CD4-positive, CD25-positive, alpha-beta regulatory T cell (primary cell): ENCODE results near the gene SLC25A40. TPM values are rescaled to one million over a fixed set of nuclear protein-coding genes. Genes with fewer than 3 reads are reported as not detected.
"Not testable (repeated sequence)": the region's sequence is repeated elsewhere in the genome, so short reads cannot be mapped to it uniquely, and the experiment has no call there.

ENCODE experiments used
- ATAC-seq, 2 donors: fragments of 150-1000 bp; cut with Tn5 transposase; one replicate each; pipeline ENCODE4 v1.10.0; 2021; ENCODE audit warnings: low read depth in 2 of 2, moderate number of reproducible peaks in 2 of 2, moderate library complexity in 1 of 2
- DNase-seq, 3 donors: peaks; one replicate each; pipeline versions ENCODE4 v3.0.0 to v3.0.0-alpha.2; 2012 to 2022; ENCODE audit warnings: mixed read lengths in 1 of 3
- H3K27ac ChIP-seq: one replicate; pipeline ENCODE4 v1.7.0; 2013; ENCODE audit warnings: mild to moderate bottlenecking, low read length; ENCODE audit not compliant: insufficient read depth, poor library complexity, severe bottlenecking
- H3K27me3 ChIP-seq: one replicate; pipeline ENCODE4 v1.7.0; 2013; ENCODE audit warnings: low read length; ENCODE audit not compliant: control insufficient read depth, insufficient read depth
- H3K36me3 ChIP-seq: one replicate; pipeline ENCODE4 v1.7.0; 2013; ENCODE audit warnings: mild to moderate bottlenecking, low read length, moderate library complexity; ENCODE audit not compliant: control insufficient read depth, insufficient read depth
- H3K4me1 ChIP-seq: 2 replicates; pipeline ENCODE4 v1.7.0; 2013; ENCODE audit warnings: mild to moderate bottlenecking, low read length; ENCODE audit not compliant: insufficient read depth, control insufficient read depth, poor library complexity, severe bottlenecking
- H3K4me3 ChIP-seq: one replicate; pipeline ENCODE4 v1.7.0; 2013; ENCODE audit warnings: low read depth, mild to moderate bottlenecking, low read length, moderate library complexity
- H3K9me3 ChIP-seq, 2 experiments: 1 replicate in 1 of 2; 2 replicates in 1 of 2; pipeline ENCODE4 v1.7.0; 2013; ENCODE audit warnings: low read length in 2 of 2, mild to moderate bottlenecking in 1 of 2, moderate library complexity in 1 of 2; ENCODE audit not compliant: control insufficient read depth in 2 of 2
- H3K27ac Mint-ChIP-seq, 3 donors: one replicate each; pipeline ENCODE4 v1.8.0; 2020 to 2022; ENCODE audit warnings: mild to moderate bottlenecking in 3 of 3, mixed read lengths in 3 of 3, moderate library complexity in 2 of 3
- H3K27me3 Mint-ChIP-seq: one replicate; pipeline ENCODE4 v1.8.0; 2022; ENCODE audit warnings: mild to moderate bottlenecking, mixed read lengths
- H3K36me3 Mint-ChIP-seq: one replicate; pipeline ENCODE4 v1.8.0; 2020; ENCODE audit warnings: mixed read lengths
- H3K4me1 Mint-ChIP-seq, 4 donors: one replicate each; pipeline ENCODE4 v1.8.0; 2020 to 2022; ENCODE audit warnings: mixed read lengths in 4 of 4, mild to moderate bottlenecking in 1 of 4
- H3K4me3 Mint-ChIP-seq, 4 donors: one replicate each; pipeline ENCODE4 v1.8.0; 2020 to 2022; ENCODE audit warnings: mild to moderate bottlenecking in 4 of 4, mixed read lengths in 4 of 4, moderate library complexity in 3 of 4
- H3K9me3 Mint-ChIP-seq, 7 donors: one replicate each; pipeline ENCODE4 v1.8.0; 2020 to 2022; ENCODE audit warnings: mixed read lengths in 7 of 7, mild to moderate bottlenecking in 3 of 7, moderate library complexity in 2 of 7
- polyA plus RNA-seq, 4 donors: library from polyadenylated mRNA; unstranded; fragments of 300-500 nt; fragmentation: Illumina TruSeq; gene quantifications; one replicate each; pipeline ENCODE4 v1.2.3, GENCODE V29; 2021
- total RNA-seq: library from RNA; stranded (reverse); gene quantifications from one replicate; pipeline ENCODE4 v1.2.3, GENCODE V29; 2022

Gene SLC25A40
- total and polyA plus RNA-seq, 5 donors from 2014 or later: 13.4 to 24.2 (median 17.7) TPM

GRCh38 chr7:87833130-87833529, 43.0 kb downstream of the SLC25A40 start:
- Histone ChIP-seq H3K4me3 (no peak overlapping the region), H3K27me3 (no peaks in the 10 kb centered on the region), H3K9me3 (peaks cover 3 to 5% of the 10 kb centered on the region in 2 experiments), H3K4me1 (no peaks in the 10 kb centered on the region), H3K36me3 (peaks cover 8% of the 10 kb centered on the region), H3K27ac (no peak overlapping the region)
- Mint-ChIP-seq H3K4me3 (no peak overlapping the region), H3K27me3 (no peaks in the 10 kb centered on the region), H3K9me3 (peaks cover 0 to 5% (median 0%) of the 10 kb centered on the region in 7 donors), H3K36me3 (peaks cover 17% of the 10 kb centered on the region), H3K4me1 (peaks cover 0 to 4% (median 0%) of the 10 kb centered on the region in 4 donors), H3K27ac (no peak overlapping the region)
- no peak for DNase-seq
- no peak for ATAC-seq

- H3K36me3 Mint-ChIP-seq: peaks cover 17% of the 10 kb centered on the region
Observed at GRCh38 chr7:87831097-87831496, 45.1 kb downstream of the SLC25A40 start.

DNA sequence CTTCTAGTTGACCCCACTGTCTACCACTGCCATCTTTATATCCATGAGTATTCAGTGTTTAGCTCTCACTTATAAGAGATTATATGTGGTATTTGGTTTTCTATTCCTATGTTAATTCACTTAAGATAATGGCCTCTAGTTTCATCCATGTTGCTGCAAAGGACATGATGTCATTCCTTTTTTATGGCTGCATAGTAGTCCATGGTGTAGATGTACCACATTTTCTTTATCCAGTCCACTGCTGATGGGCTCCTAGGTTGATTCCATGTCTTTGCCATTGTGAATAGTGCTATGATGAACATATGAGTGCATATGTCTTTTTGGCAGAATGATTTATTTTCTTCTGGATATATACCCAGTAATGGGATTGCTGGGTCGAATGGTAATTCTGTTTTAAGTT, 47.8 kb downstream of the SLC25A40 start:
- H3K36me3 ChIP-seq, H3K27me3 ChIP-seq, H3K27me3 Mint-ChIP-seq, H3K27ac ChIP-seq, ATAC-seq, H3K4me3 Mint-ChIP-seq, H3K27ac Mint-ChIP-seq, H3K4me1 ChIP-seq, H3K4me1 Mint-ChIP-seq, H3K4me3 ChIP-seq, DNase-seq: not testable (repeated sequence)
- Mint-ChIP-seq H3K9me3 (peaks cover 3 to 30% (median 16%) of the 10 kb centered on the region in 7 donors), H3K36me3 (peaks cover 12% of the 10 kb centered on the region)
- H3K9me3 ChIP-seq: peaks cover 10 to 16% of the 10 kb centered on the region in 2 experiments

More at GRCh38 chr7:87831097-87831496, 45.1 kb downstream of the SLC25A40 start:
- H3K9me3 ChIP-seq: peaks cover 4 to 5% of the 10 kb centered on the region in 2 experiments
- H3K4me1 ChIP-seq: no peaks in the 10 kb centered on the region
- no peak overlapping the region for H3K27ac ChIP-seq
- Mint-ChIP-seq H3K27me3 (no peaks in the 10 kb centered on the region), H3K4me3 (no peak overlapping the region), H3K4me1 (peaks cover 0 to 4% (median 0%) of the 10 kb centered on the region in 4 donors), H3K27ac (peak overlapping the region in 1 of 3 donors; percentile 5), H3K9me3 (peaks cover 0 to 11% (median 7%) of the 10 kb centered on the region in 7 donors)
- H3K27me3 ChIP-seq: no peaks in the 10 kb centered on the region
- DNase-seq (no peak), ATAC-seq (no peak)
- peaks cover 8% of the 10 kb centered on the region for H3K36me3 ChIP-seq
- no peak overlapping the region for H3K4me3 ChIP-seq

DNA sequence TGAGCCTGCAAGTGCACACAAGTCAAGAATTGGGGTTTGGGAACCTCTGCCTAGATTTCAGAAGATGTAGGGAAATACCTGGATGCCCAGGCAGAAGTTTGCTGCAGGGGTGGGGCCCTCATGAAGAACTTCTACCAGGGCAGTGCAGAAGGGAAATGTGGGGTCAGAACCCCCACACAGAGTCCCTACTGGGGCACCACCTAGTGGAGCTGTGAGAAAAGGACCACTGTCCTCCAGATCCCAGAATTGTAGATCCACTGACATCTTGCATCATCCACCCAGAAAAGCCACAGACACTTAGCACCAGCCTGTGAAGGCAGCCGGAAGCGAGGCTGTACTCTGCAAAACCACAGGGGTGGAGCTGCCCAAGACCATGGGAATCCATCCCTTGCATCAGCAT, 50.8 kb downstream of the SLC25A40 start:
- not testable (repeated sequence) for H3K4me1 ChIP-seq, H3K27me3 ChIP-seq, DNase-seq, H3K4me1 Mint-ChIP-seq, H3K4me3 ChIP-seq, H3K27ac ChIP-seq, ATAC-seq, H3K36me3 ChIP-seq, H3K36me3 Mint-ChIP-seq, H3K4me3 Mint-ChIP-seq, H3K27ac Mint-ChIP-seq, H3K27me3 Mint-ChIP-seq
- peaks cover 3 to 34% (median 16%) of the 10 kb centered on the region in 7 donors for H3K9me3 Mint-ChIP-seq
- peaks cover 10 to 16% of the 10 kb centered on the region in 2 experiments for H3K9me3 ChIP-seq

DNA sequence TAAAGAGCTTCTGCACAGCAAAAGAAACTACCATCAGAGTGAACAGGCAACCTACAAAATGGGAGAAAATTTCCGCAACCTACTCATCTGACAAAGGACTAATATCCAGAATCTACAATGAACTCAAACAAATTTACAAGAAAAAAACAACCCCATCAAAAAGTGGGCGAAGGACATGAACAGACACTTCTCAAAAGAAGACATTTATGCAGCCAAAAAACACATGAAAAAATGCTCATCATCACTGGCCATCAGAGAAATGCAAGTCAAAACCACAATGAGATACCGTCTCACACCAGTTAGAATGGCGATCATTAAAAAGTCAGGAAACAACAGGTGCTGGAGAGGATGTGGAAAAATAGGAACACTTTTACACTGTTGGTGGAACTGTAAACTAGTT, 54.1 kb downstream of the SLC25A40 start:
- not testable (repeated sequence) for H3K27ac ChIP-seq, H3K36me3 Mint-ChIP-seq, H3K36me3 ChIP-seq, ATAC-seq, H3K27me3 ChIP-seq, H3K4me3 Mint-ChIP-seq, H3K4me3 ChIP-seq, H3K27me3 Mint-ChIP-seq, DNase-seq, H3K4me1 Mint-ChIP-seq, H3K27ac Mint-ChIP-seq, H3K4me1 ChIP-seq
- H3K9me3 Mint-ChIP-seq: peaks cover 3 to 29% (median 11%) of the 10 kb centered on the region in 7 donors
- peaks cover 6 to 11% of the 10 kb centered on the region in 2 experiments for H3K9me3 ChIP-seq

- no peak for DNase-seq
- no peaks in the 10 kb centered on the region for H3K36me3 Mint-ChIP-seq
- peaks cover 0 to 3% (median 1%) of the 10 kb centered on the region in 4 donors for H3K4me1 Mint-ChIP-seq
- Histone ChIP-seq H3K27ac (no peak overlapping the region), H3K9me3 (no peaks in the 10 kb centered on the region), H3K4me1 (no peaks in the 10 kb centered on the region), H3K36me3 (no peaks in the 10 kb centered on the region), H3K4me3 (no peak overlapping the region), H3K27me3 (no peaks in the 10 kb centered on the region)
- no peak for ATAC-seq
- H3K4me3 Mint-ChIP-seq: no peak overlapping the region
- no peak overlapping the region for H3K27ac Mint-ChIP-seq
- H3K9me3 Mint-ChIP-seq: peaks cover 0 to 4% (median 1%) of the 10 kb centered on the region in 7 donors
- peaks cover 19% of the 10 kb centered on the region for H3K27me3 Mint-ChIP-seq
Observed at GRCh38 chr7:87818336-87818735, 57.8 kb downstream of the SLC25A40 start.

DNA sequence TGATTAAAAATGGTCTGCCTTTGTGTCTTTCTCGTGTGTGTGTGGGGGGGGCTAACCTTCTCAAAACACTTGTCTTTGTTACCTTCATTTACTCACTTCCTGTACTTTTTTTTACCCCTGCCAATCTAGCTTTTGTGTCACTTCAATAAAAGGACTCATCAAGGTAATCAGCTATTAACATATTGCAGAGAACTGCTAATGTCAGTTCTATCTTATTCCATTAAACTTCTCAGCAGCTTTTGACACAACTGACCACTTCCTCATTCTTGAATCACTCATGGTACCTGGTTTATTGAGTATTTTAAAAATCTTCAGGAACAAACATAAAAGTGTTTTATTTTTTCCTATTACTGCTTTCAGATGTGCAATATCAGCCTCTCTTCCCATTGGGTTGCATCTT, 59.8 kb downstream of the SLC25A40 start:
- H3K4me1 Mint-ChIP-seq: peaks cover 0 to 3% (median 1%) of the 10 kb centered on the region in 4 donors
- H3K27me3 Mint-ChIP-seq: peaks cover 19% of the 10 kb centered on the region
- Histone ChIP-seq H3K27ac (no peak overlapping the region), H3K9me3 (no peaks in the 10 kb centered on the region), H3K4me3 (no peak overlapping the region), H3K4me1 (no peaks in the 10 kb centered on the region), H3K36me3 (no peaks in the 10 kb centered on the region), H3K27me3 (peaks cover 2% of the 10 kb centered on the region)
- ATAC-seq: no peak
- H3K27ac Mint-ChIP-seq: no peak overlapping the region
- H3K4me3 Mint-ChIP-seq: no peak overlapping the region
- no peak for DNase-seq
- no peaks in the 10 kb centered on the region for H3K36me3 Mint-ChIP-seq
- H3K9me3 Mint-ChIP-seq: peaks cover 0 to 4% (median 0%) of the 10 kb centered on the region in 7 donors

- no peak overlapping the region for H3K4me3 ChIP-seq
- ATAC-seq (no peak), DNase-seq (no peak)
- H3K36me3 ChIP-seq: no peaks in the 10 kb centered on the region
- Mint-ChIP-seq H3K27me3 (no peaks in the 10 kb centered on the region), H3K9me3 (peaks cover 0 to 2% (median 0%) of the 10 kb centered on the region in 7 donors), H3K4me3 (no peak overlapping the region), H3K27ac (no peak overlapping the region), H3K4me1 (no peaks in the 10 kb centered on the region), H3K36me3 (no peaks in the 10 kb centered on the region)
- no peak overlapping the region for H3K27ac ChIP-seq
- no peaks in the 10 kb centered on the region for H3K9me3 ChIP-seq
- H3K27me3 ChIP-seq: peaks cover 2% of the 10 kb centered on the region
- H3K4me1 ChIP-seq: no peaks in the 10 kb centered on the region
Observed at GRCh38 chr7:87810726-87811125, 65.4 kb downstream of the SLC25A40 start.
